HCT116 (cell line): ENCODE results near the gene GSTO2. TPM values are rescaled to one million over a fixed set of nuclear protein-coding genes. Genes with fewer than 3 reads are reported as not detected.

Experiments
- ATAC-seq: fragments of 200-7000 bp; cut with Tn5 transposase; 2 replicates; pipeline ENCODE4 v1.9.1; 2020; ENCODE audit warnings: mild to moderate bottlenecking, moderate library complexity
- BruUV-seq: library from RNA; stranded (reverse); fragments of 400-500 nt; replicated peaks from 2 replicates; lab custom pipeline; 2021; lab: Mats Ljungman, UMichigan
- CTCF ChIA-PET: fragments of 300-600 bp; sonication (Branson Sonifier 250); formaldehyde crosslinking; loops from one replicate; lab custom pipeline; 2021; ENCODE audit warnings: antibody characterized with exemption; lab: Charles Lee
- POLR2A ChIA-PET: fragments of 300-600, 350-600 bp; sonication (Branson Sonifier 250); formaldehyde crosslinking; loops from one replicate; lab custom pipeline; 2021; ENCODE audit warnings: antibody characterized with exemption; lab: Charles Lee
- RAD21 ChIA-PET, 2 experiments: fragments of 300-600 bp; sonication (Branson Sonifier 250); formaldehyde crosslinking; loops; one replicate each; lab custom pipeline; 2023; ENCODE audit warnings: low total read pairs in 2 of 2; ENCODE audit not compliant: uncharacterized antibody in 2 of 2, unreplicated experiment in 2 of 2, low non-redundant PET in 1 of 2; lab: Charles Lee
- DNase-seq: peaks from one replicate; pipeline ENCODE4 v3.0.0-alpha.2; 2010; ENCODE audit warnings: low read depth, low spot score
- H2AFZ ChIP-seq: fragments of 200-600 bp; shearing (Covaris generic), sonication (generic); 2 replicates; pipeline ENCODE4 v1.6.1; 2017; ENCODE audit warnings: low read depth, mixed run types, mixed read lengths, antibody characterized with exemption, low read length; ENCODE audit not compliant: poor library complexity, severe bottlenecking
- H3K27ac ChIP-seq: 2 replicates; pipeline ENCODE4 v1.5.1; 2012; ENCODE audit warnings: low read depth, low read length
- H3K27me3 ChIP-seq: fragments of 200-600 bp; sonication (generic); 2 replicates; pipeline ENCODE4 v1.6.1; 2016; ENCODE audit warnings: mixed run types, low read length, mixed read lengths; ENCODE audit not compliant: insufficient read depth
- H3K36me3 ChIP-seq, 2 experiments: fragments of 200-500 bp in 1 of 2; fragments of 200-600 bp in 1 of 2; sonication (Bioruptor generic) in 1 of 2; sonication (generic) in 1 of 2; 2 replicates each; pipeline versions ENCODE4 v1.5.1 to v1.6.1; 2014 to 2016; ENCODE audit warnings: low read length in 2 of 2, inconsistent platforms in 1 of 2, mixed read lengths in 1 of 2, mixed run types in 1 of 2; ENCODE audit not compliant: insufficient read depth in 2 of 2, control insufficient read depth in 1 of 2
- H3K4me1 ChIP-seq, 2 experiments: fragments of 200-600 bp in 1 of 2; sonication (generic) in 1 of 2; 2 replicates each; pipeline versions ENCODE4 v1.5.1 to v1.6.1; 2012 to 2017; ENCODE audit warnings: low read length in 2 of 2, inconsistent platforms in 1 of 2, mild to moderate bottlenecking in 1 of 2, mixed read lengths in 1 of 2, mixed run types in 1 of 2, moderate library complexity in 1 of 2; ENCODE audit not compliant: insufficient read depth in 2 of 2, control insufficient read depth in 1 of 2
- H3K4me2 ChIP-seq: fragments of 200-600 bp; sonication (generic); 2 replicates; pipeline ENCODE4 v1.6.1; 2017; ENCODE audit warnings: mixed run types, low read length, mixed read lengths
- H3K4me3 ChIP-seq, 2 experiments: fragments of 200-600 bp in 1 of 2; sonication (generic) in 1 of 2; replicated peaks in 1 of 2; 2 replicates each; pipeline ENCODE4 v1.5.1; 2011 to 2016; ENCODE audit warnings: low read length in 2 of 2, control low read depth in 1 of 2, low read depth in 1 of 2, mild to moderate bottlenecking in 1 of 2, mixed read lengths in 1 of 2, mixed run types in 1 of 2
- H3K79me2 ChIP-seq: fragments of 200-600 bp; sonication (generic); 2 replicates; pipeline ENCODE4 v1.6.1; 2017; ENCODE audit warnings: mild to moderate bottlenecking, mixed run types, low read length, moderate library complexity, mixed read lengths; ENCODE audit not compliant: insufficient read depth
- H3K9ac ChIP-seq: fragments of 200-600 bp; sonication (generic); 2 replicates; pipeline ENCODE4 v1.6.1; 2016; ENCODE audit warnings: low read length, mixed read lengths
- H3K9me2 ChIP-seq: fragments of 200-600 bp; sonication (generic), shearing (Covaris generic); 2 replicates; pipeline ENCODE4 v1.6.1; 2017; ENCODE audit warnings: mixed run types, mild to moderate bottlenecking, moderate library complexity; ENCODE audit not compliant: insufficient read depth
- H3K9me3 ChIP-seq, 2 experiments: fragments of 200-500 bp in 1 of 2; fragments of 200-600 bp in 1 of 2; sonication (Bioruptor generic) in 1 of 2; sonication (generic) in 1 of 2; 2 replicates each; pipeline ENCODE4 v1.6.1; 2014 to 2017; ENCODE audit warnings: low read length in 2 of 2, mixed read lengths in 2 of 2, inconsistent platforms in 1 of 2, low read depth in 1 of 2, mild to moderate bottlenecking in 1 of 2, mixed run types in 1 of 2, moderate library complexity in 1 of 2; ENCODE audit not compliant: control insufficient read depth in 1 of 2, insufficient read depth in 1 of 2
- H4K20me1 ChIP-seq: fragments of 200-600 bp; sonication (generic), shearing (Covaris generic); 2 replicates; pipeline ENCODE4 v1.6.1; 2017; ENCODE audit warnings: mixed run types, mild to moderate bottlenecking, moderate library complexity; ENCODE audit not compliant: insufficient read depth
- CBX3 ChIP-seq: IDR thresholded peaks from 2 replicates; pipeline ENCODE4 v1.6.1; 2012; ENCODE audit warnings: low read depth
- ELF1 ChIP-seq: IDR thresholded peaks from 2 replicates; pipeline ENCODE4 v1.6.1; 2012; ENCODE audit warnings: low read depth, borderline replicate concordance
- EZH2 ChIP-seq: fragments of 200-600 bp; sonication (generic); IDR thresholded peaks from 2 replicates; pipeline ENCODE4 v1.6.1; 2017; ENCODE audit warnings: antibody characterized with exemption, mixed run types
- EZH2phosphoT487 ChIP-seq: fragments of 200-600 bp; IDR thresholded peaks from 2 replicates; pipeline ENCODE4 v1.6.1; 2018; ENCODE audit warnings: antibody characterized with exemption, borderline replicate concordance
- FOSL1 ChIP-seq: IDR thresholded peaks from 2 replicates; pipeline ENCODE4 v1.6.1; 2012; ENCODE audit warnings: low read depth
- JUND ChIP-seq: IDR thresholded peaks from 2 replicates; pipeline ENCODE4 v1.6.1; 2012
- POLR2A ChIP-seq: IDR thresholded peaks from 2 replicates; pipeline ENCODE4 v1.7.0; 2011; ENCODE audit warnings: borderline replicate concordance; ENCODE audit not compliant: insufficient read depth, insufficient read length; ENCODE audit errors: extremely low read depth
- POLR2AphosphoS5 ChIP-seq: IDR thresholded peaks from 2 replicates; pipeline ENCODE4 v1.6.1; 2011; ENCODE audit warnings: mild to moderate bottlenecking, low read depth, low read length, moderate library complexity
- TCF7L2 ChIP-seq: IDR thresholded peaks from 2 replicates; pipeline ENCODE4 v1.7.0; 2011; ENCODE audit warnings: borderline replicate concordance, inconsistent platforms; ENCODE audit not compliant: insufficient read depth, insufficient read length; ENCODE audit errors: extremely low read depth
- intact Hi-C: fragments of 100-400 bp; cut with micrococcal nuclease; formaldehyde crosslinking; loops from 2 replicates; pipeline ENCODE4 v1.10.0; 2022
- total RNA-seq: library from RNA; stranded (reverse); gene quantifications from one replicate; pipeline ENCODE4 v1.2.1, GENCODE V29; 2021; ENCODE audit not compliant: unreplicated experiment
- TF ChIP-seq, protein P1 (sequence below): IDR thresholded peaks from 2 replicates; pipeline ENCODE4 v1.6.1; 2012

The GSTO2 gene
- total RNA-seq, 1 experiment from 2014 or later, result 115 TPM

- BruUV-seq, result no TSS peak
- TF ChIP-seq FOSL1 (no peak), CBX3 (no peak), TCF7L2 (no peak), EZH2 (no peak)
- H2AFZ ChIP-seq, result peak overlapping the region; percentile 94
- H3K9me3 ChIP-seq, result no peaks in the 10 kb centered on the region
- no peaks in the 10 kb centered on the region for H4K20me1 ChIP-seq
- H3K79me2 ChIP-seq, result peaks cover 24% of the 10 kb centered on the region
- H3K27ac ChIP-seq, result no peak overlapping the region
- H3K4me3 ChIP-seq, result no peak overlapping the region
- H3K4me1 ChIP-seq, result peaks cover 27 to 37% of the 10 kb centered on the region in 2 experiments
- POLR2A ChIA-PET, result interaction anchor here (1.3 to 1.6 kb wide), 2 partner anchors 11 to 66 kb away, joined by 3 to 4 read pairs; no protein-coding TSS in a partner anchor
- peak overlapping the region; percentile 84 for H3K4me2 ChIP-seq
- intact Hi-C loops, result no loop called here
- CTCF ChIA-PET, result interaction anchor here (1.0 to 1.3 kb wide), 2 partner anchors 11 to 66 kb away, joined by 7 to 8 read pairs; no protein-coding TSS in a partner anchor
- DNase-seq, result no peak
- RAD21 ChIA-PET, result interaction anchor here in 1 of 2 experiments (0.6 kb wide), 1 partner anchor 565 kb away, joined by 3 read pairs; no protein-coding TSS in a partner anchor
- H3K27me3 ChIP-seq, result no peaks in the 10 kb centered on the region
- H3K9me2 ChIP-seq, result no peaks in the 10 kb centered on the region
- no peak for ATAC-seq
- H3K36me3 ChIP-seq, result no peaks in the 10 kb centered on the region
- no peak overlapping the region for H3K9ac ChIP-seq
Measured at GRCh38 chr10:104340641-104341040, 71.7 kb downstream of the GSTO2 start.

GRCh38 chr10:104342941-104343411 lies 74.0 kb downstream of the GSTO2 start:
- Histone ChIP-seq H3K36me3 (no peaks in the 10 kb centered on the region), H3K4me3 (no peak overlapping the region), H3K9me3 (no peaks in the 10 kb centered on the region), H3K9ac (no peak overlapping the region), H3K9me2 (no peaks in the 10 kb centered on the region), H3K4me2 (no peak overlapping the region), H2AFZ (no peak overlapping the region), H4K20me1 (no peaks in the 10 kb centered on the region), H3K4me1 (peaks cover 13 to 16% of the 10 kb centered on the region in 2 experiments), H3K79me2 (peaks cover under 1% of the 10 kb centered on the region; the same call in 1 of the 2 replicates), H3K27ac (no peak overlapping the region), H3K27me3 (no peaks in the 10 kb centered on the region)
- intact Hi-C loops, result no loop called here
- CTCF ChIA-PET, result interaction anchor here (1.4 kb wide), 1 partner anchor 9 kb away, joined by 4 read pairs; no protein-coding TSS in a partner anchor
- POLR2A ChIA-PET, result no interaction called here
- no peak for TF ChIP-seq EZH2phosphoT487
- no peak for TF ChIP-seq ELF1
- TF ChIP-seq JUND, result no peak
- TF ChIP-seq POLR2A, result no peak
- no peak for TF ChIP-seq POLR2AphosphoS5
- TF ChIP-seq, protein P1, sequence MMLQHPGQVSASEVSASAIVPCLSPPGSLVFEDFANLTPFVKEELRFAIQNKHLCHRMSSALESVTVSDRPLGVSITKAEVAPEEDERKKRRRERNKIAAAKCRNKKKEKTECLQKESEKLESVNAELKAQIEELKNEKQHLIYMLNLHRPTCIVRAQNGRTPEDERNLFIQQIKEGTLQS, result no peak
- RAD21 ChIA-PET, result no interaction called here
- BruUV-seq, result no TSS peak
- ATAC-seq, result no peak
- no peak for DNase-seq
